ENCODE measurements around the gene UROS.

GRCh38 chr10:125775491-125776106, 47.5 kb downstream of the UROS start, which contains the start of gene MMP21:
- TF ChIP-seq CTCF (IDR thresholded peaks at IDR 0.05), result no peak
- TF ChIP-seq ZFX (IDR thresholded peaks at IDR 0.05; ENCODE audit: borderline replicate concordance), result no peak
